HG03066 (cell line): ENCODE measurements around the gene EFHD1.
"Not testable (repeated sequence)": the region's sequence is repeated elsewhere in the genome, so short reads cannot be mapped to it uniquely, and the experiment has no call there.

Source experiments
- ATAC-seq: cut with Tn5 transposase; IDR thresholded peaks from one replicate; pipeline ENCODE4 v1.9.1; 2021; ENCODE audit warnings: low read depth; ENCODE audit not compliant: unreplicated experiment

The EFHD1 gene

GRCh38 chr2:232687382-232688160 is 54.2 kb downstream of the EFHD1 start:
- no peak for ATAC-seq

GRCh38 chr2:232688201-232688600 is 54.8 kb downstream of the EFHD1 start:
- no peak for ATAC-seq

- no peak for ATAC-seq
These were observed 55.9 kb downstream of the EFHD1 start for GRCh38 chr2:232689152-232689910.

- ATAC-seq, result not testable (repeated sequence)
These were observed 57.7 kb downstream of the EFHD1 start for GRCh38 chr2:232691117-232691516.

GRCh38 chr2:232693344-232693743 is 59.9 kb downstream of the EFHD1 start:
- ATAC-seq, result no peak

GRCh38 chr2:232696609-232697058 is 63.2 kb downstream of the EFHD1 start:
- ATAC-seq, result no peak

- peak; percentile 75 for ATAC-seq
These were observed 63.8 kb downstream of the EFHD1 start, which contains the start of gene GIGYF2 for GRCh38 chr2:232697059-232697806. TSS of gene GIGYF2 (plus strand) at chr2:232697331. CDS start at chr2:232735198, 37,867 bp downstream.

GRCh38 chr2:232697807-232698110 is 64.4 kb downstream of the EFHD1 start:
- ATAC-seq, result peak; percentile 28

GRCh38 chr2:232698556-232699091 is 65.2 kb downstream of the EFHD1 start:
- ATAC-seq, result no peak

- ATAC-seq, result no peak
These were observed 65.7 kb downstream of the EFHD1 start for GRCh38 chr2:232699110-232699509.

- no peak for ATAC-seq
These were observed 66.8 kb downstream of the EFHD1 start for GRCh38 chr2:232700154-232700553.

- no peak for ATAC-seq
These were observed 73.7 kb downstream of the EFHD1 start for GRCh38 chr2:232707076-232707475.

- ATAC-seq, result no peak
These were observed 80.1 kb downstream of the EFHD1 start for GRCh38 chr2:232713505-232713904.

GRCh38 chr2:232714969-232715368 is 81.6 kb downstream of the EFHD1 start:
- no peak for ATAC-seq

GRCh38 chr2:232720056-232720455 is 86.7 kb downstream of the EFHD1 start:
- ATAC-seq, result not testable (repeated sequence)

GRCh38 chr2:232721261-232721660 is 87.9 kb downstream of the EFHD1 start:
- no peak for ATAC-seq

GRCh38 chr2:232721882-232722281 is 88.5 kb downstream of the EFHD1 start:
- no peak for ATAC-seq

GRCh38 chr2:232723027-232723426 is 89.6 kb downstream of the EFHD1 start:
- ATAC-seq, result no peak

GRCh38 chr2:232728785-232729184 is 95.4 kb downstream of the EFHD1 start:
- ATAC-seq, result no peak

GRCh38 chr2:232731470-232731869 is 98.1 kb downstream of the EFHD1 start:
- ATAC-seq, result no peak
